Gastrocnemius medialis (tissue), 4 donors: ENCODE results near the gene TSPAN2.
A peak's percentile ranks its signal among the peaks of the same experiment; 100 is the strongest.

Experiments used
- CTCF ChIP-seq, 5 experiments: fragments of 450-650 bp in 3 of 5; fragments of 200-600 bp in 2 of 5; sonication (generic) in 2 of 5; IDR thresholded peaks in 4 of 5; conservative IDR thresholded peaks in 1 of 5; 1 replicate in 4 of 5; 2 replicates in 1 of 5; pipeline ENCODE4 v1.5.1; 2016 to 2019; ENCODE audit warnings: antibody characterized with exemption in 5 of 5, mild to moderate bottlenecking in 3 of 5, moderate library complexity in 3 of 5
- POLR2A ChIP-seq, 2 donors: fragments of 450-650 bp; IDR thresholded peaks; one replicate each; pipeline ENCODE4 v1.6.1; 2017; ENCODE audit warnings: antibody characterized with exemption in 2 of 2, mild to moderate bottlenecking in 2 of 2, moderate library complexity in 2 of 2

GRCh38 chr1:115089420-115090185 is at the start of gene TSPAN2:
- TF ChIP-seq CTCF (IDR thresholded peaks at IDR 0.05 in 4 of 5, conservative IDR thresholded peaks at IDR 0.05 in 1 of 5) (peak in 2 of 5 experiments; percentile 14 to 29), POLR2A (IDR thresholded peaks at IDR 0.05) (peak in 1 of 2 donors; percentile 14)
